Peyer's patch (tissue), 4 donors: Measurements from ENCODE around the gene ABHD12. TPM values are rescaled to one million over a fixed set of nuclear protein-coding genes. Genes with fewer than 3 reads are reported as not detected.
A peak's percentile ranks its signal among the peaks of the same experiment; 100 is the strongest.

Experiments
- DNase-seq, 3 donors: peaks; one replicate each; pipeline ENCODE4 v3.0.0-alpha.2; 2017 to 2019
- H3K27ac ChIP-seq, 4 donors: fragments of 200-600 bp; sonication (generic); one replicate each; pipeline ENCODE4 v1.5.1; 2016 to 2019
- H3K27me3 ChIP-seq, 2 donors: fragments of 200-600 bp; sonication (generic); one replicate each; pipeline ENCODE4 v1.5.1; 2019
- H3K36me3 ChIP-seq, 3 donors: fragments of 200-600 bp; sonication (generic); one replicate each; pipeline ENCODE4 v1.5.1; 2016 to 2019
- H3K4me1 ChIP-seq, 4 donors: fragments of 200-600 bp; sonication (generic); one replicate each; pipeline ENCODE4 v1.5.1; 2016 to 2019
- H3K4me3 ChIP-seq, 4 donors: fragments of 200-600 bp; sonication (generic); 1 replicate in 3 of 4; 2 replicates in 1 of 4; pipeline ENCODE4 v1.5.1; 2016 to 2019; ENCODE audit warnings: mild to moderate bottlenecking in 1 of 4
- H3K9me3 ChIP-seq, 4 donors: fragments of 200-600 bp; sonication (generic); one replicate each; pipeline ENCODE4 v1.5.1; 2016 to 2019; ENCODE audit warnings: mild to moderate bottlenecking in 1 of 4
- POLR2A ChIP-seq, 2 donors: fragments of 450-650 bp; IDR thresholded peaks; one replicate each; pipeline ENCODE4 v1.5.1; 2017; ENCODE audit warnings: antibody characterized with exemption in 2 of 2, mild to moderate bottlenecking in 2 of 2, moderate library complexity in 2 of 2
- total RNA-seq, 4 donors: library from RNA; depleted of rRNA; stranded (reverse); fragments of >200 nt; gene quantifications; one replicate each; pipeline ENCODE4 v1.1.0, GENCODE V29; 2016
- TF ChIP-seq, protein P1 (sequence below), 6 experiments: fragments of 450-650 bp in 4 of 6; fragments of 200-600 bp in 2 of 6; sonication (generic) in 1 of 6; IDR thresholded peaks; one replicate each; pipeline ENCODE4 v1.5.1; 2017 to 2019; ENCODE audit warnings: antibody characterized with exemption in 6 of 6, mild to moderate bottlenecking in 3 of 6, moderate library complexity in 1 of 6

Gene ABHD12
- total RNA-seq, 4 donors from 2014 or later = 46.2 to 95.4 (median 73.5) TPM

DNA sequence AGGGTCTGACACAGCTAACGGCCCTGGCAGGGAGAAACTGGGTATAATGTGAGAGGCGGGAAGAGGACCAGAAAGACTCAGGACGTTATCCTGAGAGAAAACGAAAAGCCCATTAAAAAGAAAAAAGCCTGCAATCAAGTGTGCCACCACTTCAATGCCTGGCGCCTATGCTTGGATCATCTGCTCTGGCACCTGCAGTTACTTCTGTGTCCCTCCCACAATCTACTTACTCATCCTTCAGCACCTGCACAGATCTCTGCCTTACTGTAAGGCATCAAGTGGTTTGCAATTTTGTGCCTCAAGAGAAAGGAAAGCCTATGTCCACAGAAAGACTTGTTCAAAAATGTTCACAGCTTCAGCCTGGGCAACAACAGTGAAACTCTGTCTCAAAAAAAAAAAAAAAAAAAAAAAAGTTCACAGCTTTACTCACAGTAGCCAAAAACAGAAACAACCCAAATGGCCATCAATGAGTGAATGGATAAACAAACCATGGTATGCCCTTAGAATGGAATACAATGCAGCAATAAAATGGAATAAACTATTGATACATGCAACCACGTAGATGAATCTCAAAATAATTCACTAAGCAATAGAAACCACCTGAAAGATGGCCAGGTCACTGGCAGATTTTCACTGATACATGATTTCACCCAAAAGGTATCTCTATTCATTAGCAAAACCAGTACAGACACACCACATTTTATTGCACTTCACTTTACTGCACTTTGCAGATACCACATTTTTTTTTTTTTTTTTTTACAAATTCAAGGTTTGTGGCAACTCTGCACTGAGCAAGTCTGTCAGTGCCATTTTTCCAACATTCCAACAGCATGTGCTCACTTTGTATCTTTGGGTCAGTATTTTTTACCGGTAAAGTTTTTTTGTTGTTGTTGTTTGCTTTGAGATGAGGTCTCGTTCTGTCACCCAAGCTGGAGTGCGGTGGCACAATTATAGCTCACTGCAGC is 48.6 kb downstream of the ABHD12 start:
- Histone ChIP-seq H3K27me3 (no peaks in the 10 kb centered on the region), H3K4me1 (peaks cover 0 to 23% (median 0%) of the 10 kb centered on the region in 4 donors), H3K27ac (no peak overlapping the region), H3K9me3 (no peaks in the 10 kb centered on the region), H3K36me3 (peaks cover 0 to 15% (median 0%) of the 10 kb centered on the region in 3 donors), H3K4me3 (no peak overlapping the region)
- no peak for DNase-seq
- no peak for TF ChIP-seq POLR2A (IDR thresholded peaks at IDR 0.05)
- TF ChIP-seq, protein P1, sequence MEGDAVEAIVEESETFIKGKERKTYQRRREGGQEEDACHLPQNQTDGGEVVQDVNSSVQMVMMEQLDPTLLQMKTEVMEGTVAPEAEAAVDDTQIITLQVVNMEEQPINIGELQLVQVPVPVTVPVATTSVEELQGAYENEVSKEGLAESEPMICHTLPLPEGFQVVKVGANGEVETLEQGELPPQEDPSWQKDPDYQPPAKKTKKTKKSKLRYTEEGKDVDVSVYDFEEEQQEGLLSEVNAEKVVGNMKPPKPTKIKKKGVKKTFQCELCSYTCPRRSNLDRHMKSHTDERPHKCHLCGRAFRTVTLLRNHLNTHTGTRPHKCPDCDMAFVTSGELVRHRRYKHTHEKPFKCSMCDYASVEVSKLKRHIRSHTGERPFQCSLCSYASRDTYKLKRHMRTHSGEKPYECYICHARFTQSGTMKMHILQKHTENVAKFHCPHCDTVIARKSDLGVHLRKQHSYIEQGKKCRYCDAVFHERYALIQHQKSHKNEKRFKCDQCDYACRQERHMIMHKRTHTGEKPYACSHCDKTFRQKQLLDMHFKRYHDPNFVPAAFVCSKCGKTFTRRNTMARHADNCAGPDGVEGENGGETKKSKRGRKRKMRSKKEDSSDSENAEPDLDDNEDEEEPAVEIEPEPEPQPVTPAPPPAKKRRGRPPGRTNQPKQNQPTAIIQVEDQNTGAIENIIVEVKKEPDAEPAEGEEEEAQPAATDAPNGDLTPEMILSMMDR (IDR thresholded peaks at IDR 0.05) = peak in 1 of 6 experiments; percentile 18

DNA sequence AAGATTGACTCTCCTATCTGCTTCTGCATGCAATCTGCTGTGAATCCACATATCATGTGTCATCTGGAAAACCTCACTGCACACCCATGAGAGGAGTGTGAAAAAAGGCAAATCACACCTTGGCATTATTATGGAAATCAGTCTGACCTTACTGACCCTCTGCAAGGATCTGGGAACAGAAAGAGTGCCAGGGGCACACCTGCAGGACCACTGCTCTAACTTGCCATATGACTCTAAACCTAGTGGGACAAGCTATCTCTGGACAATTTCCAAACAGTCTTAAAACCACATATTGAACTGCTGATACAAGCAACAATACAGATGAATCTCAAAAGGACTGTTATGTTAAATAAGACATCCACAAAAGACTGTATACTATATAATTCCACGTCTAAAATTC is 50.3 kb downstream of the ABHD12 start:
- Histone ChIP-seq H3K9me3 (no peaks in the 10 kb centered on the region), H3K4me1 (peaks cover 0 to 23% (median 0%) of the 10 kb centered on the region in 4 donors), H3K27ac (peak overlapping the region in 1 of 4 donors; percentile 57), H3K27me3 (no peaks in the 10 kb centered on the region), H3K36me3 (peaks cover 0 to 15% (median 0%) of the 10 kb centered on the region in 3 donors), H3K4me3 (no peak overlapping the region)
- TF ChIP-seq, protein P1 (IDR thresholded peaks at IDR 0.05) = no peak
- no peak for TF ChIP-seq POLR2A (IDR thresholded peaks at IDR 0.05)
- DNase-seq = no peak

DNA sequence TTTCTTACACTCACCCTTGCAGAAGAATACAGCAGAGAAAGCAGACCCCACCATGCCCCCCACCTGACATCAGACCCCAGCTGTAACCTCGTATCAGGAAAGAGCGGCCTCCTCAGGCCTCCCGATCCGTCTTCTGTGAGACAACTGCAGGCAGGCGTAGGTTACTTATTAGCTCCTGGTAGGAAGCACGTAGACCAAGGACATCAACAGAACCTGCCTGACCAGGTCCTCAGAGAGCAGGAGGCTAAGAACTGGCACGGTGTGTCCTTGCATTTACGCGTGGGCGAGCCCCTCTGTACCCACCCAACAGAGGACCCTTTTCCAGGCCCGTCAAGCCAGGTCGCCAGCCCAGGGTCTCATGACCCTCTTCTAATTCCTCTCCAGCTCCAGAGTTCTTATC is 51.0 kb downstream of the ABHD12 start:
- TF ChIP-seq, protein P1 (IDR thresholded peaks at IDR 0.05) = no peak
- peak in 1 of 2 donors; percentile 28 for TF ChIP-seq POLR2A (IDR thresholded peaks at IDR 0.05)
- H3K27me3 ChIP-seq = no peaks in the 10 kb centered on the region
- H3K27ac ChIP-seq = peak overlapping the region in 2 of 4 donors; percentile 57 to 61
- DNase-seq = peak in 1 of 3 donors; percentile 64
- H3K9me3 ChIP-seq = no peaks in the 10 kb centered on the region
- peaks cover 0 to 15% (median 0%) of the 10 kb centered on the region in 3 donors for H3K36me3 ChIP-seq
- peaks cover 0 to 23% (median 0%) of the 10 kb centered on the region in 4 donors for H3K4me1 ChIP-seq
- H3K4me3 ChIP-seq = peak overlapping the region in 1 of 4 donors; percentile 15

DNA sequence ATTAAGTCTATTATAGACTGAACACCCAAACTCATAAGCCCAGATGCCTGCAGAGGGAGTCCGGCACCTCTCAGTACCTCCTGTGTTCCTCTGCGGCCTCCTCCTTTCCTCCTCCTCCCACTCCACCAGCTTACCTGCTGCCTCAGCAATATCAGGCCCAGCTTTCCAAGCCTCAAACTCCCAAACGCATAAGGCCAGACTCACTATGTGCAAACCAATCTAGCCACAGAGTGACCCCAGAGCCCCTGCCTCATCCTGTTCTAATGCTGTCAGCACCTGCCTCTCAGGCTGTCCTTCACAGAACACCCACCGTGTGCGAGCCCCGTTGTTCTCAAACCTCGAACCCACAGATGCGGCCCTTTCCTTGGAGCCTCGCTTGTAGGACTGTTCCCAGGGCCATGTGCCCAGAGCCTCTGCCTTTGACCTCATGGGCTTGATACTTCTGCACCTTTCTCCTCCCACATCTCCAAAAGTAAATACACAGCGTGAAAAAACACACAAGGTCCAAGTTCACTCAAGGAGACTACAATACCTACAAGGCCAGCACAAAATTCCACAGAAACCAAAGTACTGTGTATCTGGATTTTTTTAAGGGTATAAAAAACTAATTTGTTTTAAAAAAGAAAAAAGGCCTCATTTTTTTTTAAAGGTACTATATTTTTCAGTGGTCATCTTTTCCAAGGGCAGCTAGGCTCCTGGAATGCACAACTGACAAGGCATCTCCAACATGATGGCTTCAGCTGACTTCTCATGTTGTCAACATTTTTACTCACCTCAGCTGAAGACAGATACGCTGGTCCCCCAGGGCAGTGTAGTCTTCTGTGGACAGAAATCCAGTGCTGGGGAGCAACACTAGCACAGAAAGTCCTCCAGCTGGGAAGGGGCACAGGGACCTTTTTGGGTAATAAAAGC is 52.3 kb downstream of the ABHD12 start:
- H3K36me3 ChIP-seq = peaks cover 0 to 15% (median 0%) of the 10 kb centered on the region in 3 donors
- H3K4me1 ChIP-seq = peaks cover 0 to 23% (median 0%) of the 10 kb centered on the region in 4 donors
- no peaks in the 10 kb centered on the region for H3K9me3 ChIP-seq
- TF ChIP-seq POLR2A (IDR thresholded peaks at IDR 0.05) = no peak
- TF ChIP-seq, protein P1 (IDR thresholded peaks at IDR 0.05) = no peak
- H3K4me3 ChIP-seq = no peak overlapping the region
- no peak overlapping the region for H3K27ac ChIP-seq
- DNase-seq = no peak
- H3K27me3 ChIP-seq = no peaks in the 10 kb centered on the region
